Measurements from ENCODE around the gene AIFM2. TPM values are rescaled to one million over a fixed set of nuclear protein-coding genes. Genes with fewer than 3 reads are reported as not detected.

Gene AIFM2
- total and polyA plus RNA-seq, 2 experiments from 2014 or later, result 5.7 to 8.1 TPM

- Histone ChIP-seq H3K79me2 (ENCODE audit: insufficient read depth) (no peaks in the 10 kb centered on the region), H3K27me3 (replicated peaks; ENCODE audit: insufficient read depth) (no peaks in the 10 kb centered on the region), H3K9ac (no peak overlapping the region), H3K4me2 (ENCODE audit: unreplicated experiment) (no peak overlapping the region), H3K9me2 (ENCODE audit: insufficient read depth) (no peaks in the 10 kb centered on the region), H3K36me3 (ENCODE audit: low read depth) (no peaks in the 10 kb centered on the region), H4K20me1 (ENCODE audit: insufficient read depth) (no peaks in the 10 kb centered on the region), H3K27ac (no peak overlapping the region), H3K4me1 (ENCODE audit: insufficient read depth) (0 out of 2 replicates have a peak, but pooled peaks cover 1% of the 10 kb centered on the region), H2AFZ (no peak overlapping the region), H3K4me3 (no peak overlapping the region), H3F3A (ENCODE audit: insufficient read depth) (no peaks in the 10 kb centered on the region), H3K9me3 (ENCODE audit: low read depth) (no peaks in the 10 kb centered on the region)
- 79 to 82% methylated on average over 9 of the region's 9 CpGs for WGBS, 2 experiments (ENCODE audit: low coverage in 1 of 2, low lambda C conversion rate in 2 of 2, missing lambda C conversion rate in 2 of 2)
- DNase-seq, result no peak
- TF ChIP-seq EZH2 (IDR thresholded peaks at IDR 0.05; ENCODE audit: insufficient read depth, poor library complexity, severe bottlenecking) (no peak), EZH2phosphoT487 (IDR thresholded peaks at IDR 0.05; ENCODE audit: insufficient read depth, low read depth) (no peak)
- in situ Hi-C loops (cut with MboI), result no loop called here
Observed at GRCh38 chr10:70137135-70137534, 4.5 kb upstream of the AIFM2 start.

- Histone ChIP-seq H3K4me2 (ENCODE audit: unreplicated experiment) (no peak overlapping the region), H3F3A (ENCODE audit: insufficient read depth) (peaks cover 10% of the 10 kb centered on the region), H3K9ac (no peak overlapping the region), H4K20me1 (ENCODE audit: insufficient read depth) (no peaks in the 10 kb centered on the region), H3K9me2 (ENCODE audit: insufficient read depth) (no peaks in the 10 kb centered on the region), H3K27me3 (replicated peaks; ENCODE audit: insufficient read depth) (no peaks in the 10 kb centered on the region), H3K36me3 (ENCODE audit: low read depth) (no peaks in the 10 kb centered on the region), H3K4me3 (no peak overlapping the region), H3K79me2 (ENCODE audit: insufficient read depth) (no peaks in the 10 kb centered on the region), H2AFZ (no peak overlapping the region), H3K9me3 (ENCODE audit: low read depth) (no peaks in the 10 kb centered on the region), H3K4me1 (ENCODE audit: insufficient read depth) (peaks cover 15% of the 10 kb centered on the region), H3K27ac (no peak overlapping the region)
- in situ Hi-C loops (cut with MboI), result no loop called here
- no peak for DNase-seq
- 66 to 72% methylated on average over 7 of the region's 7 CpGs for WGBS, 2 experiments (ENCODE audit: low coverage in 1 of 2, low lambda C conversion rate in 2 of 2, missing lambda C conversion rate in 2 of 2)
- TF ChIP-seq EZH2 (IDR thresholded peaks at IDR 0.05; ENCODE audit: insufficient read depth, poor library complexity, severe bottlenecking) (no peak), EZH2phosphoT487 (IDR thresholded peaks at IDR 0.05; ENCODE audit: insufficient read depth, low read depth) (no peak)
Observed at GRCh38 chr10:70135684-70136083, 3.1 kb upstream of the AIFM2 start.

GRCh38 chr10:70135046-70135445, 2.4 kb upstream of the AIFM2 start:
- WGBS, 2 experiments (ENCODE audit: low coverage in 1 of 2, low lambda C conversion rate in 2 of 2, missing lambda C conversion rate in 2 of 2), result 78 to 89% methylated on average over 3 of the region's 3 CpGs
- Histone ChIP-seq H3F3A (ENCODE audit: insufficient read depth) (peaks cover 16% of the 10 kb centered on the region), H3K4me2 (ENCODE audit: unreplicated experiment) (no peak overlapping the region), H3K4me1 (ENCODE audit: insufficient read depth) (peaks cover 19% of the 10 kb centered on the region), H2AFZ (no peak overlapping the region), H3K79me2 (ENCODE audit: insufficient read depth) (no peaks in the 10 kb centered on the region), H3K27me3 (replicated peaks; ENCODE audit: insufficient read depth) (no peaks in the 10 kb centered on the region), H3K9me2 (ENCODE audit: insufficient read depth) (no peaks in the 10 kb centered on the region), H4K20me1 (ENCODE audit: insufficient read depth) (no peaks in the 10 kb centered on the region), H3K9me3 (ENCODE audit: low read depth) (no peaks in the 10 kb centered on the region), H3K36me3 (ENCODE audit: low read depth) (no peaks in the 10 kb centered on the region), H3K27ac (no peak overlapping the region), H3K4me3 (no peak overlapping the region), H3K9ac (no peak overlapping the region)
- in situ Hi-C loops (cut with MboI), result no loop called here
- no peak for DNase-seq
- TF ChIP-seq EZH2phosphoT487 (IDR thresholded peaks at IDR 0.05; ENCODE audit: insufficient read depth, low read depth) (no peak), EZH2 (IDR thresholded peaks at IDR 0.05; ENCODE audit: insufficient read depth, poor library complexity, severe bottlenecking) (no peak)

- H3K36me3 ChIP-seq (ENCODE audit: low read depth), result no peaks in the 10 kb centered on the region
- WGBS, 2 experiments (ENCODE audit: low coverage in 1 of 2, low lambda C conversion rate in 2 of 2, missing lambda C conversion rate in 2 of 2), result 77 to 79% methylated on average over 4 of the region's 4 CpGs
- DNase-seq, result no peak
- H3F3A ChIP-seq (ENCODE audit: insufficient read depth), result peaks cover 16% of the 10 kb centered on the region
- H3K4me1 ChIP-seq (ENCODE audit: insufficient read depth), result peaks cover 19% of the 10 kb centered on the region
- no peaks in the 10 kb centered on the region for H3K27me3 ChIP-seq (replicated peaks; ENCODE audit: insufficient read depth)
- H3K9me2 ChIP-seq (ENCODE audit: insufficient read depth), result no peaks in the 10 kb centered on the region
- no peak for TF ChIP-seq EZH2phosphoT487 (IDR thresholded peaks at IDR 0.05; ENCODE audit: insufficient read depth, low read depth)
- no peak for TF ChIP-seq EZH2 (IDR thresholded peaks at IDR 0.05; ENCODE audit: insufficient read depth, poor library complexity, severe bottlenecking)
- H3K4me3 ChIP-seq, result peak overlapping the region; percentile 74; the same call in 1 of the 2 replicates
- H3K4me2 ChIP-seq (ENCODE audit: unreplicated experiment), result peak overlapping the region; percentile 69
- H3K27ac ChIP-seq, result peak overlapping the region; percentile 78
- H2AFZ ChIP-seq, result no peak overlapping the region
- no peaks in the 10 kb centered on the region for H4K20me1 ChIP-seq (ENCODE audit: insufficient read depth)
- no peaks in the 10 kb centered on the region for H3K79me2 ChIP-seq (ENCODE audit: insufficient read depth)
- no peaks in the 10 kb centered on the region for H3K9me3 ChIP-seq (ENCODE audit: low read depth)
- H3K9ac ChIP-seq, result peak overlapping the region; percentile 86
- in situ Hi-C loops (cut with MboI), result no loop called here
Observed at GRCh38 chr10:70131560-70131937, 1.1 kb downstream of the AIFM2 start.

Data from GM23248 (cell line).